LHCN-M2 (cell line): ENCODE measurements around the gene MAFG. TPM values are rescaled to one million over a fixed set of nuclear protein-coding genes. Genes with fewer than 3 reads are reported as not detected.

ENCODE experiments used
- DNase-seq: peaks from one replicate; pipeline ENCODE4 v3.0.0-alpha.2; 2012; ENCODE audit warnings: low read depth
- total RNA-seq: library from RNA; depleted of rRNA; stranded (reverse); fragments of >200 nt; gene quantifications from 2 replicates; pipeline ENCODE4 v1.2.3, GENCODE V29; 2014

MAFG gene
- total RNA-seq, 1 experiment from 2014 or later: 18.8 TPM

DNA sequence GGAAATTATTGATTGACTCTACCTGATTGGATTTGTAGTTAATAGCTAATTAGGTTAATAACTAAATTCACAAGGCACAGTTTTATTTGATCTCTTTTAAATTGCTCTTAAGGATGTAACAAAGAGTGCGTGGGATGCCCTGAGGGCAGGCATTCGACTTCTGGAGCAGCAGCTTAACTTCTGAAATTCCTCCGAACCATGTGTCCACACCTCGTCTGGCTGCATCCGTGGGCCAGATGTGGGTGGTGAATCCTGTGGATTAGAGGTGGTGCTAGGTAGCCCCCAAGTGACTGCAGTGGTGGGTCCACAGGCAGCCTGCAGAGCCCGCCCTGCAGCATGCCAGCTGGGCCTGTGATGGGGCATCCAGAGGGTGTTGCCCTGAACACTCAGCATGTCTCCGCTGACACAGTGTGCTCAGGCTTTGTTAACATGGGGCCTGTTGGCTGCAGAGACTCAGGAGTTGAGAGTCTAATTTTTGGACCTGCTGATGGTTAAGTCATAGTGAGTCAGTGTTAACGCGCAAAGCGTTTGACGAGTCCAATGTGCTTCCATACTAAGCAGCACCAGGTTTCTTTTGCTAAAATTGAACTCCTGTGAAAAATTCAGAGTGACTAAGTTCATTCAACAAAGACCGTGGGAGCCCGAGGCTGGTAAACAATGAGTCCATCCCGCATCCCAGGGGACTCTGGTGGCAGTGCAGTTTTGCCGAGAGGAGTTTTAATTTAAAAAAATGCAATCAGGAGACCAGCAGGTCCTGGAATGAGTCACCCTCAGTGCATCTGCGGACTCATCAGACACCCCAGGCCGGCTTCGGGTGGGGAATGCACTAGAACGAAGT lies 29.3 kb downstream of the MAFG start:
- peak; percentile 98 for DNase-seq

- no peak for DNase-seq
Observed at GRCh38 chr17:81895400-81895799, 32.1 kb downstream of the MAFG start.

DNA sequence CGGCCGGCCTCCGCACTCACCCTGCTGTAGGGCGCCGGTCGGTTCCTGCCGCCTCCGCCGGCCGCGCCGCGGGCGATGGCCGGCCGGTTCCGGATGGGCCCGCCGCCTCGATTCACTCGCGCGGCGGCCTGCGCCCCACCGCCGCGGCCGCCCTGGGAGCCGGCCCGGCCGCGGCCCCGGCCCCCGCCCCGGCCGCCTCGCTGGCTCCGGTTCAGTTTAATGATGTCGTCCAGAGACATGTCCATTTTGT lies 36.3 kb downstream of the MAFG start:
- DNase-seq: no peak

DNA sequence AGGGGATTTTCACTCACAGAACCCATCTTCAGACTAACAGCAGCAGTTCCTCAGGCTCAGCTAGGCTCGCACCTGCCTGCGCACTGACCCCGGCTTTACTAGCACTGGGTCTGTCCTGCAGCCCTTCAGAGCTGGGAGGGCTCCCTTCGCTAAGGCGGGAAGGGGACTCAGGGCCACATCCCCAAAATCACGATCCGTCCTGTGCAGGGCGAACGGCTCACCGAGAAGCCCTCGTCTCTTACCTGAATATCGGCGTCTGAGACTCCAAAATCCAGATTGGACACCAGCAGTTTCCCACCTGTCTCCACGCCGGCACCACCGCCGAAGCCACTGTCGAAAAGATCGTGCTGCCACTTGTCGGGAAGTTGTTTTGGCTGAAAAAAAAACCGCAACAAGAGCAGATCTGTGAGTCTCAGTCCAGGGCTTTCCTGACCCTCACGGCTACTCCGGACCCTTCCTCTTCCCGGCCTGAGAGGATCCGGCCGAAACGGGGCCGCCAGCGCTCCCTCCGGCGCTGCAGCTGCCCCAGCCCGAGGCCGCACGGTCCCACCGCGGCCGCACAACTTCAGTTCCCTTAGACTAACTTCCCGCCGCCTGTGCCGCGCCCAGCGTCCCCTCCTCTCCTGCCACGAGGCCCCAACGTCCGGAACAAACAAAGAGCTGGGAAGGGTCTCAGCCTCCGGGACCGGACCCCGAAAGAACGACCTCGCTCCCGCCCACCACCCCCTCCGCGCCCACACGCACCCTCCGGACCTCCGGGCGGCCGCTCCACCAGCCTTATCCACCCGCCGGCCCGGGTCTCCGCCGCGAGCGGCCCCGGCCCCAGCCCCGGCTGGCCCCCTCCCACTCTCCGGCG lies 36.9 kb downstream of the MAFG start:
- peak; percentile 21 for DNase-seq

- no peak for DNase-seq
Observed at GRCh38 chr17:81889602-81890001, 37.9 kb downstream of the MAFG start.

DNA sequence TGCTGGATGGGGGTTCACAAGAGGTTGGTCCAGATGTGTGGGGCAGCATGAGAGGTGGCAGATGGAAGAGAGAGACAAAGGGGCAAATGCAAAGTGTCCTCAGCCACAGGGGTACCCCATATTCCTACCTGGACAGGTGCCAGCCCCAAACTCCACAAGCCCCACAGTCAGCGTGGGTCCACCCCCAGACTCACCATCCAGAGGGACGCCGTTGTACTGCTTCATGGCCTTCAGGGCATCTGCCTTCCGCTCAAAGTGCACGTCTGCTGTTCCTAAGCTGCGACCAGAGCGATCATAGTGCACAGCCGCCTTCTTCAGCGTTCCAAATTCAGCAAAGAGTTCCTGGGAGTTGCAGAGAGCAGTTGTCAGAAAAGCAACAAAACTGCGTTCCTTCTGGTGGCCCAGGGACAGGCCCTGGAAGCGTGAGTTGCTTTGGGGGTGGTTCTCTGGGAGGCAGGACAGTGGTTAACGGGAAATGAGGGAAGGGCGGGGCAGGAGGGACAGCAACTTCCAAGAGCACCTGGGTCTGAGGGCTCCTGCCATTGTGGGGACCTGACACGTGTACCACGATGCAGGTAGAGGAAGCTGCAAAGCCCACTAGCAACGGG lies 38.4 kb downstream of the MAFG start:
- no peak for DNase-seq

GRCh38 chr17:81888105-81888987 lies 39.2 kb downstream of the MAFG start:
- DNase-seq: no peak

GRCh38 chr17:81885869-81886548 lies 41.5 kb downstream of the MAFG start:
- peak; percentile 98 for DNase-seq

DNA sequence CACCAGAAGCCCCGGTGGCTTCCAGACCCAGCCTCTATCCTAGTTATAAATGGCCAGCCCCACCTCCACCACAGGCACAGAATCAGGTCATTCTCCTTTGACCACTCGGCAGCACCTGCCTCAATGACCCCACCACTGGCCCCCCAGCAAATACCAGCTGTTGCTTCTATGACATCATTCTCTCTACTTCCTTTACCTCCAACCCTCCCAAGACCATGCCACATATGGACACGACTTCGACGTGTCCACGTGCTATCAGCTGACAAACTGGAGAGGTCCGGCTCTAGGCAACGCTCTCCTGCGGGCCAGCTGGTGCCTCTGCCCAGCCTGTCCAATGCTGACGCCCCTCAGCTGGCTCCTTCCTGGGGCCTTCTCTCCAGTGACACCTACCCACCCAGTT lies 42.1 kb downstream of the MAFG start:
- peak; percentile 62 for DNase-seq

DNA sequence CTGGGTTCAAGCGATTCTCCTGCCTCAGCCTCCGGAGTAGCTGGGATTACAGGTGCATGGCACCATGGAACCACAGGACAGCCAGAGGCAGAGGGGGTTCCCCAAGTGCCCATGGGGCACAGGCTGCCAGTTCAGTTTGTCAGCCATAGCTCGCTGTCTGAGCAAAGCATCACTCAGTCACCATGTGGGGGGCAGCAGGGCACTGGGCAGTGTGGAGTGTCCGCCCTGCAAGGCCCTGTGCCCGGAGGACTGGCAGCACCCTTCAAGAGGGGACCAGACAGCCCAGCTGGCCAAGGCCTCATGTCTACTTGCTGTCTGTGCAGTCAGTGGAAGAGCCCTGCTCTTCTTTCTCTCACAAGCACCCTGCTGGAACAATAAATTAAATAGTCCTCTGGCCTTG lies 42.6 kb downstream of the MAFG start:
- no peak for DNase-seq

DNA sequence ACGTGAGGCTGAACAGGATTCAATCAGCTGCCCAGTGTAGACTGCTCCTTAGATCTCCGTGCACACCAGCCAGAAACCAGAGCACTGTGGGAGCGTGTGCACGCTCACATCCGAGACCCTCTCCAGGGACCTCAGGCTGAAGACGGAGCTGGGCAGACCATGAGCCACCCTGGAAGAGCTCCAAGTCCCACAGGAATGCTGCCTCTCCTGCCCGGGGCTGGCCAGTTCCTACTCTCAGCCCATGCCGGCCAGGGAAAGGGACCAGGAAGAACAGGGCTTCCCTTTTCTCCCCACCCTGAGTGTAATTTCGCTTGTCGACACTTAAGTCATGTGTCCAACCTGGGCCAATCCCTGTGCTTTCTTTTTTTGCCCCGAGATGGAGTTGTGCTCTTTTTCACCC lies 43.0 kb downstream of the MAFG start:
- DNase-seq: peak; percentile 91

DNA sequence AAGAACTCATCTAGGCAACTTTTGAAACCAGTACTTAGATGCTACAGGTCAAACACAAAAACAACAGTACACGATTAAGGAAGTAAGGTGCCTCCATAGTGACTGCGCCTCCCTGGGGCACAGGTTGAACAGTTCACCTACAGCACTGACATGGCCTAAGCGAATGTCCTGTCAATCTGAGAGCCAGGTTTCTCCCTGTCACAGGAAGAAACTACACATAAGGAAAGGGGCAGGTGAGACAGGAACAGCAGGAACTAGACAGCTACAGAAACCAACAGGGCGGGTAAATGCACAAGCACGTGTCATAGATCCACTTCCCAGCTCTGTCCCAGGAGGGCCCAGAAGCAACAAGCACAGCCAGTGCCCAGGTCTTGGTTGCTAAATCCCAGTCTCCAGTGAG lies 48.4 kb downstream of the MAFG start:
- DNase-seq: no peak

GRCh38 chr17:81878294-81878693 lies 49.2 kb downstream of the MAFG start:
- DNase-seq: no peak

- no peak for DNase-seq
Observed at GRCh38 chr17:81877569-81877968, 50.0 kb downstream of the MAFG start.

DNA sequence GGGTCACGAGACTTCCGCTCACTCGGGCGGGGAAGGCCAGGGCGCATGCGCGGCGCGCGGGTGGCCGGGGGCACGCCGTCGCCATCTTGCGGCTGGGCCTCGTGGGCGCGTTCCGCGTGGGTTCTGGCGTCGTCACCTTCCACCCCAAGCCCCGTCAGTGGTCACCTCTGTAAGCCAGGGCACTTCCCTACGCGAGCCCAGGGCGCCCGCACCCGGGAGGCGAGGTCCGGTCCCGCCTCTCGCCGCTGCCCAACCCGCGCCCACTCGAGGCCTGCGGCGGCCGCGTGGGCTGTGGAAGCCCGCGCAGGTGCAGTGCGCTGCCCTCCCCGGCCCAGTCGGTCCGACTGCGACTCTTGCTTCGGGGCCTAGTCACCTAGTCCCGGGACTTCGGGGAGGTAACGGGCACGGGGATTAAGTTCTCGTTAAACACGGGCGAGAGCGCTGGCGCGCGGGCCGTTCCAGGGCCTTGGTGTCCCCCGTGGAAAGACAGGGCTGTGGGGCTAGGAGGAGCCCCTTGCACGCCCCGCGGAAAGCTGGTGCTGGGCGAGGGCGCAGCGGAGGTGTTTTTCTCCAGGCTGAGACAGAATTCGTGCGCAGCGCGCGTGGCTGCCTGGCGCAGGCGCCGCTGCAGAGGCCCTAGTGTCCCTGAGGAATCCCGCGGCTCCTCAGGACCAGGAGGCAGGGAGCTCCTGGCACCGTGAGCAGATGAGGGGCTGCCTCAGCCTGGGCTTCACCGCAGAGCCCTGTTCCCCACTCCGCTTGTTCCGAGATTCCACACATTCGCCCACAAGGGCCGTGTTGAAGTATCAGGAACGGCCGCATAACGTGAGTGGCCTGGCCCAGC lies 55.9 kb downstream of the MAFG start:
- DNase-seq: peak; percentile 84

- DNase-seq: no peak
Observed at GRCh38 chr17:81870981-81871386, 56.6 kb downstream of the MAFG start, which contains the start of gene ARHGDIA. Gene ARHGDIA, minus strand, starts transcription at chr17:81871337. Its CDS starts 1,407 bp downstream, at chr17:81869930.

DNA sequence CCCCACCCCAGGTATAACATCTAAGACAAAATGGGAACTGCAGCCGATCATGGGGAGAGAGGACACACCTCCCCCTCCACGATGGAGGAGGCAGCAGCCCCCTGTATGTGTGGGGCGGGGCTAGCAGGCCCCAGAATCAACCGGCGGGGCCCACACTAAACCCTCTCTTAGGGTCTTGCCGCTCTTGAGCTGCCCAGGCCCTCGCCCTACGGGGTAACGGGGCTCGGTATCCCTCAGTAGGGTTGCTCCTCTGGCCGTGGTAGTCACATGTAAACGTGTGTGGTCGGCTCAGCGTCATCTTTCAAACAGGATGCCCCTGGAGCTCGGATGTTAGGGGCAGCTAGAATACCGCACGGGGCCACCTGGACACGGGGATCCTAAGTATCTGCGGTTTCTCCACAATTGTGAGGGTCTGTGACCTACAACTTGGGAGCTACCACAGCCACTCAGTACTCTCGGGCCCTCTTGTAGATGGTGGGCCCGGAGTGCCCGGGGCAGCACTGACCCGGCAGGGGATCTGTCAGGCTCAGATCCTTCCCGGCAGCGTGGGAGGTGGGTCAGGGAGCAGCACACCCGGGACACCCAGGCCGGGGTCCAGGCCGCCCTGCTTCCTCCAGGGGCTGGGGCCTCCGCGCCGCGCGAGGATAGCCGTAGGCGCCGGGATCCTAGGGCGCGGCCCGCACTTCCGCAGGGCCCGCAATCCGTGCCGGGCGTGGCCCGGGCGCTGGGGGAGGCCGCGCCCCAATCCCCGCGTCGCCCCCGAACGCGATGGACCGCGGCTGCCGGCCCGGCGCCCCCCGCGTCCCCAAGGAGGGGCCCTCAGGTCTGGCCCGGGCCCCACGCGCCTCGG lies 57.2 kb downstream of the MAFG start:
- DNase-seq: peak; percentile 56

GRCh38 chr17:81869221-81870130 lies 58.1 kb downstream of the MAFG start:
- peak; percentile 36 for DNase-seq
